Ureter (tissue), 1 donor: Measurements from ENCODE around the gene WNT10A. TPM values are rescaled to one million over a fixed set of nuclear protein-coding genes. Genes with fewer than 3 reads are reported as not detected.

Source experiments
- DNase-seq: peaks from one replicate; pipeline ENCODE4 v3.0.0-alpha.2; 2020; ENCODE audit warnings: low spot score
- total RNA-seq: library from RNA; stranded (reverse); gene quantifications from one replicate; pipeline ENCODE4 v1.2.4, GENCODE V29; 2023
- donor health status: DM: yes; HTN: yes; CAD: no.

The WNT10A gene
- total RNA-seq, 1 donor from 2014 or later: 4.0 TPM

DNA sequence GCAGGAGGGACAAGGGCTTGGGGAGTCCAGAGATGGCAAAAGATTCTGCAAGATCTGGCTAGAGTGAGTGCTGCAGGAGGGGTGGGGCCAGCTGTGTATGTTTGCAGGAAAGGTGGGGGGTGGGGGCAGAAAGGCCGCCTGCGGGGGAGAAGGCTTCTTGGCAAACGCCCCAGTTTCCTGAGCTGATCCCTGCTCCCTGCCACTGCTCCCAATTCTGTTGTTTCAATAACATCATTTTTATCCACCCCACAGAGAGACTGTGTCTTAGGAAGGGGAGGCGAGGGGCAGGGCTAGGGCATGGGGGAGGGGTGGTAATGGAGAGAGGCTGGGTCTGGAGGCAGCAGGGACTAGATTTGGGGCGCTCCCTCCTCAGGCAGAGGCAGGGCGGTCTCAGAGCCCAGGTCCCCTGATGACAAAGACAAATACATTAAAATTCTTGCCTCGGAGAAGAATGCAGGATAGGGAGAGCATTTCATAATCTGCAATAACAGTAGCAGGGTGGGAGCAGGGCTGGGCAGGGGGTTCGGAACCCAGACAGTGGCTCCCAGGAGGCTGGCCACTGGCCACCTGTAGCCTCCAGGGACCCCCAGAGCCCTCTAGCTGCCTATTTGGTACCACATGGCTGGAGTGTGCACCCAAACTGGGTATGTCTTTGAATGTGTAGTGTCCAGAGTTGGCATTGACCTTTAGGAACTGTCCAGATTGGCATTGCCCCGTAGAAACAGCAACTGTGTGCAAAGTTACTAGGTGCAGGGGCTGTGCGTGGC is 23.1 kb upstream of the WNT10A start:
- no peak for DNase-seq

DNA sequence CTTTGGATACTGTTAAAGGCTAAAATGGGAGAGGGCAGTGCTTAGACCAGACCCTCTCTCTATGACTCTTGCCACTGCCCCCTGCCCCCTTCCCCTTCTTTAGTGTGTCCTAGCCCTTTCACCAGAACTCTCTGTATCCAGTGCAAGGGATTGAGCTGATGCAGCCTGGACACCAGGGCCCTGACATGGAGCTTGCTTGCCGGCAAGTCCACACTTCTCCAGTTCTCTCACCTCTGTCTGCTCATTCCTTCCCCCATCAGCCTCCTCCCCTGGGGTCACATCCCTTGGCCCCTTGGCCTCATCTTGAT is 22.6 kb upstream of the WNT10A start:
- no peak for DNase-seq

DNA sequence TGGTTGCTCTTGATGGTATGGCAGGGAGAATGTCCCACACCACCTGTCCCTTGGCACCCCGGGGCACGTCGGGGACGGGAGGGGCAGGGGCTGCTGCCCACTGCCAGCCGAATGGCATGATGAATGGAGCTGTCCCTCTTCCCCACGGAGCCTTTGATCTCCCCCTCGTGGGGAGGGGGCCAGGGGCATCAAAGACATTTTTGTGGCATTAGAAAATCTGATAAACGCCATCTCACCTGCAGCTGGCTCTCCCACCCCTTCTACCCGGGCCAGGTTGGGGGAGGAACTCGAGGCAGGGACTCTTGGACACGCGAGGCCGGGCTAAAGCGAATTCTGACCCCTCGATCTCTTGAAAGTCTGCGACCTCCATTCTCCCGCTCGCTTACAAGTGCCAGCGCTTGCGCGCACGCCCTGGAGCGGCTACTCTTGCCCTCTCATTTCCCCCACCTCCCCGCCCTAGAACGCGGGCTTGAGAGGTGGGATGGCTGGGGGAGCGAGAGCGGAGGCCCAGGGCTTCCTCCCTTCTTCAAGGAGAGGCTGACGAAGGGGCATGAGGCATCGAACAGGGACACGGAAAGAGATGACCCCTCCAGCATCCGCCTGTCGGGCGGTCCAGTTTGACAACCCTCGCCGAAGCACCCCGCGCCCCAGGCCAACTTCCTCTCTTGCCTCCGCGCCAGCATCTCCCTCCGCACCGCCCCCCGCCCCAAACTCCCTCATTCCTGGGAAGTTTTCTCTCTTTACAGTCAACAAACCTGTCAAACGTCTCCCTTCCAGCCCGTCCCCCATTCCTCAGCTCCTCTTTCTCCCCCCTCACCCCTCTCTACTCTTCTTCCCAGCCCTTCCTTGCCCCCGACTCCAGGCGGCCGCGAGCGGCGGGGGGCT is 21.7 kb upstream of the WNT10A start:
- DNase-seq: no peak

DNA sequence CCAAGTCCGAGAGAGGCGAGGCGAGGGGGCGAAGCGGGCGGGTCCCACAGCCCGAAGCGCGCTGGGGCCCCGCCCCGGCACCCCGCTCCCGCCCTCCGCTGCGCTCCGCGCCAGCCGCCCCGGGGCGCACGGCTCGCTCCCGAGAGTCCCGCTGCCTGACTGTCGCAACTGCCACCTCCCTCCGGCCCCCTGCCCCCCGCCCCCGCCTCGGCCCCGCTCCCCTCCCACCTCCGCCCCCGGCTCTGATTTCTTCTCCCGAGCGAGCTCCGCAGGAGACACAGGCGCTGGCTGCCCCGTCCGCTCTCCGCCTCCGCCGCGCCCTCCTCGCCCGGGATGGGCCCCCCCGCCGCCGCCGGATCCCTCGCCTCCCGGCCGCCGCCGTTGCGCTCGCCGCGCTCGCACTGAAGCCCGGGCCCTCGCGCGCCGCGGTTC is 21.1 kb upstream of the WNT10A start, which contains the start of gene WNT6:
Gene WNT6, plus strand, starts transcription at position 250 of the 432 bp plus-strand sequence. CDS start 233 bp downstream, outside the sequence.
- DNase-seq: no peak

DNA sequence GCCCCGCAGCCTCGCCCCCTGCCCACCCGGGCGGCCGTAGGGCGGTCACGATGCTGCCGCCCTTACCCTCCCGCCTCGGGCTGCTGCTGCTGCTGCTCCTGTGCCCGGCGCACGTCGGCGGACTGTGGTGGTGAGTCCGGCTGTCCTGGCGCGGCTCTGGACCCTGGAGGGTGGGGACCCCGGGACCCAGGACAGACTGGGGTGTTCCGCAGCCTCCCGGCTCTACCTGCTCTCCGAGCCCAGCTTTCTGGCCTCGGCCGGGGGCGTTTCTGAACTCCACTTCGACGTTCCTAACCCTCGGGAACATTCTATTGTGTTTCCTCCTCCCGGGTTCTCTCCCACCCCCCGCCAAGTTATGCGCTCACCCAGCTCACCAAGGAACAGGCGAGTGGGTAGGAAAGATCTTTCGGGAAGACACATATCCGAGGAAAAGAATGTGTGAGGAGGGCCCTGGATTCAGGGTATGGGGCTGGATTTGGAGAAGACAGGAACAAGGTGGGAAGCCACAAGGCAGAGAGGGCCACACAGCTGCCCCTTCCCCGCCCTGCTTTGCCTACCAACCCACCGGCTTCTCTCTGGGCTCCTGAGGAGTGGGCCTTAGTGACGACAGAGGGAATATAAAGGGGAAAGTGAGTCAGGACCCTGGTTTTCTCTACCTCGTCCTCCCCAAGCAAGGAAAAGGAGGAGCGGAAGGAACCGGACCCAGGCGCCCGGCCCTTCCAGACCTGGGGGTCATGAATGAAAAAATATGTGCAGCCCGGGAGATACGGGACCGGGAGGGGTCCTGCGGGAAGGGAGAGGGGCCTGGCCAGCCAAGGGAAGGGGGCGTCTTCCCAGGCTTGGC is 20.4 kb upstream of the WNT10A start:
- no peak for DNase-seq

DNA sequence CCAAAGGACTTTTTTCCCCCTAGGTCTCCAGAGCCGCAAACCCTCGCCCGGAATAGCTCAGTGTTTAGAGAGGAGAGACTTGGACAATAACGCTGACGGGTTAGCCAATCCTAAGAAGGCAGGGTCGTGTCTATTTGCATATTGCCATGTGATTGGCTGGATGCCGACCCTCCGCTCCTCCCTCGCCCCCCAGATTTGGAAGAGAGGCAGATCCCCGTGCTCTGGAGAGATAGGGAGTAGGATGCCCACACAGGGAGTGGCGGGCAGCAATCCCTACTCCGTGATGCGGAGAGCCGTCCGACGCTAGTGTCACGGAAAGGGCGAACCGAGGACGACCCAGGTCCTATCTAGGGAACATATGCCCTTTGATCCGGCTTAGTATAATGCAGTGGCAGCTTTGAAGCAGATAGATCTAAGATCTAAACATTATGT is 19.7 kb upstream of the WNT10A start:
- DNase-seq: no peak

DNA sequence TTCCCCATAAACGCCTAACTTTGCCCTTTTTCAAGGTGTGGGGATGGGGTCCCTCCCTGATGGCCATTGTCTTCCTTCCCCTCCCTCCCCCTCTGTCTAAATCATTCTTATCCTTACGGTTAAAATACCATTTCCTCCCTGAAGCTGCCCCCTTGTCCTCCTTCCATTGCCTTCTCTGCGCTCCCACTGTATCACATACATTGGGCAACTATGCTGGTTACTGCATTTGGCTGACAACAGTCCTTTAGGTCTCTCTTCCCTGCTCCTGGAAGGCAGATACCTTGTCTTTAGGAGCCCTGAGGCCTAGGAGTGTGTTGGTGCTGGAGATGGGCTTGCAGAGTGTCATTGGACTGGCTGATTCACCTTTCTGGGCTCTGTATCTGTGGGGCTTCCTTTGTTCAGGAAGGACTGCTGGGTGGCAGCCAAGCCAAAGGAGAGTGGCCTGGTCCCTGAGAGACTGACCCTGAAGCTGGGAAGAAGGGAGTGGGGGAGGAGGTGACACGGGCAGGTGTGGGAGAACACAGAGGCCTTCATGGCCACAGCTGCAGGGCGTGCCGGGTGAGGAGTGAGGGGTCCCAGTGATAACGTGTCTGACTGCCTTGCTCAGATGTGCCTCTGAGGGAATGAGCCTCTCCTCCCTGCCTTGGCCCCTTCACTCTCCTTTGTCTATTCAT is 18.9 kb upstream of the WNT10A start:
- no peak for DNase-seq

DNA sequence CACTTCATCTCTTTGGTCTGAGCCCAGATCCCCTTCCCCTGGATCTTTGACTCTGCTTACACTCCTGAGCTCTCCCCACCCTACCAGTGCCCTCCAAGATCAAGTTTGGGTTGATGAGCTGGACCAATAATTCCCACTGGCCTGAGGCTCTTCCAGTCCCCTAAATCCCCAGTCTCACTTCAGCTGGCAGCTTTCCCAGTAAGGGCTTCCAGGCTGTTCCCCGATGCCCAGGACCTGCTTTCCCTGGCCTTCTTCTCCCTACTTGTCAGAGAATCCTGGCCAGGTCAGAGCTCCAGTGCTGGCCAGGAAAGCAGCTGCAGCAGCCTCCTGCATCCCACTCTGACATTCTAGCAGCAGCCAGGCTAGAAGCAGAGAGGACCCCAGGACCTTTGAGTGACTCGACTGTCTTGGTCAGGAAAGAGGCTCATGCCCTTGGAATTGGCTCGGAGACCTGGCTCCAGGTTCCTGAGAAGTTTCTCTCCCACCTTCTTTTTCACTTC is 17.6 kb upstream of the WNT10A start:
- no peak for DNase-seq

DNA sequence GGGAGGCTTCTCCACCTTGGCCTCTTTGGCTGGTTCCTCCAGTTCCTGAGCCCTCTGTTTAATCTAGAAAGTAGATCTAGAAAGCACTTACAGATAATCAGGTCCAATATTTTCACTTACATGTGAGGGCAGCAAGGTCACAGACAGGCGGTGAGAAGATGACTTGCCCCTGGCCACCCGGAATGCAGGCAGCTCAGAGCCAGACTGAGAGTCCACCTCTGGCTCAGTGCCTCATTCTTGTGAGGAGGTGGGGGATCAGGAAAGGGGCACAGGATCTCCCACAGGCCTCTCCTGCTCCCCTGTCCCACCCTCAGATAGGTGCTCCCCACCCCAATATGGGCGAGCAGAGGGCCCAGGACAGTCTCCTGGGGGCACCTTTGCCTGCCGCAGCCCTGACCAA is 15.3 kb upstream of the WNT10A start:
- DNase-seq: no peak

DNA sequence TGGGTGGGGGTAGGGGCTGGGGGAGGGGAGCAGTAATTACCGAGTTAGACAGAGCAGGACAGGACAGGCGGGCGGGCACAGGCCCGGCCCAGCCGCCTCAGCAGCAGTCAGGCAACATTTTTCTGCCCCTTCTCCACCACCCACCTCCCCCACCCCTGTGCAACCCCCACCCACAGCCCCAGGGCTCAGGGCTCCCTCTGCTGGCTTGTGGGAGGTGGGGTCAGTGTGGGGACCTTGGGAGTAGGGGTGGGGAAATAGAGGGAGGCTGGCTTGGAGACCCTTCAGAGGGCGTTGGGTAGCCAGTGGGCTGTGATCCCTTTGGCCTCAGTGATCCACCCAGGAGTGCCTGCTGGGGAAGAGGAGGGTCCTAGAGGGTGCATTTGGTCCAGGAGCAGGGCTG is 14.7 kb upstream of the WNT10A start:
- DNase-seq: no peak

DNA sequence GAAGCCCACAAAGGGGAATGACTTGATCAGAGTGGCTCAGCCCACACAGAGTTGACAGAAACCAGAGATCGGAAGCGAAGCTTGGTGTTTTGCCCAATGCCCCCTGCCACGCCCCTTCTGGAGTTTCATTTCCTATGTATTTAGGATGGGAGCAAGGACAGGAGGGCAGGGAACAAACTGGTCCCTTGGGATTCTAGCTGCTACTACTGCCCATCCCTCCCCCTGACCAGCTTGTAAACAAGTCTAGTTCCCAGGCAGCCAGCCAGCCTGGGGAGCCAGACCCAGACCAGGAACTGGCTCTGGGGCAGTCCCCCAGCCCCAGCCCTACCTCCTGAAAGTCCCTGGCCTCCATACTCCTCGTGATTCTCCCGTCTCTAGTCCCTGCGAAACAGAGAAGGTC is 12.8 kb upstream of the WNT10A start:
- no peak for DNase-seq

DNA sequence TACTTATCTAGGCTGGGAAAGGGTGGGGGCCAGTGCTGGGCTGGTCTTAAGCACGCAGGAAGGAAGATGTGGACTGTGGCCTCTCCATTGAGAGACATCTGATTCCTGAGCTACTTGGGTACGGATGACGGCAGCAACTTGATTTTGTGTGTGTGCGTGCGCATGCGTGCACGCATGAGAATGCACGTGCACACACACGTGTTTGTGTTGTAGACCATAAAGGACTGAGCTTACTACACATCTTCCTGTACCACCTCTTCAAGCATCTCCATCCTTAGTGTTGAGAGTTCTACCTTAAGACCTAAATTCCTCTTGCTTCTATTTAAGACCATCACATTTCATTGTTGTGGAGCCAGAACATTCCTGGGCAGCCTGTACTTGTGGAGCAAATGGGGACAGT is 11.6 kb upstream of the WNT10A start:
- no peak for DNase-seq

DNA sequence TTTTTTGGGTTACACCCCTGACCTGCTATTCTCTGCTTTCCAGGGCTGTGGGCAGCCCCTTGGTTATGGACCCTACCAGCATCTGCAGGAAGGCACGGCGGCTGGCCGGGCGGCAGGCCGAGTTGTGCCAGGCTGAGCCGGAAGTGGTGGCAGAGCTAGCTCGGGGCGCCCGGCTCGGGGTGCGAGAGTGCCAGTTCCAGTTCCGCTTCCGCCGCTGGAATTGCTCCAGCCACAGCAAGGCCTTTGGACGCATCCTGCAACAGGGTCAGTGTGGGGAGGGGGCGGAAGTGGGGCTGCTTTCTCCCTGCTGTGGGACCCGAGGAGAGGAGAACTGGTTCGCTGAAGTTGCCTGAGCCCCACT is 9.7 kb upstream of the WNT10A start:
- no peak for DNase-seq

DNA sequence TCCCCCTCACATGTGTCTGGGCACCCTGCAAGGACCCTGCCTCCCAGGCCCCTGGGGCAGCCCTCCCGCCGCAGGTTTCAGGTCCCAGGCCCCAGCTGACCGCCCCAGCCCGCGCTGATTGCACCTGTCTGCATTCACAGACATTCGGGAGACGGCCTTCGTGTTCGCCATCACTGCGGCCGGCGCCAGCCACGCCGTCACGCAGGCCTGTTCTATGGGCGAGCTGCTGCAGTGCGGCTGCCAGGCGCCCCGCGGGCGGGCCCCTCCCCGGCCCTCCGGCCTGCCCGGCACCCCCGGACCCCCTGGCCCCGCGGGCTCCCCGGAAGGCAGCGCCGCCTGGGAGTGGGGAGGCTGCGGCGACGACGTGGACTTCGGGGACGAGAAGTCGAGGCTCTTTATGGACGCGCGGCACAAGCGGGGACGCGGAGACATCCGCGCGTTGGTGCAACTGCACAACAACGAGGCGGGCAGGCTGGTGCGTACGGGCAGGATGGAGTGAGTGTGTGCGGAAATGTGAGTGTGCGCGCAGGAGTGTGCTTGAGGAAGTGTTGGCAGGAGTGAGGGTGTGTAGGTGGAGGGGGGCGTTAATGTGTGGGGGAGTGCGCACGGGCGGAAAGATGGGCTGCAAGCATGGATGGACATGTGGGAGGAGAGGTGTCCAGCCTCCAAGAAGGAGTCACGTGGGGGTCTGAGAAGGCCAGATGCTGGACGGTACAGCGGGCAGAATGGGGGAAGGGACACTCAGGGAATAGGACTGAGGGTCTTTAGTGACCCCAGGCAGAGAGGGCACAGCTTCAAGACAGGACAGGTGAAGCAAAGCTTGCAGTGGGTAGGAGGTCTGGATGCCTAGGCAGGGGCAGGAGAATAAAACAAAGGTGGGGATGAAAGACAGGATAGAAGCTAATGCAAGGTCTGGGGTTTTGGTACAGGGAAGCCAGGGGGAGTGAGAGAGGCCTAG is 9.0 kb upstream of the WNT10A start:
- no peak for DNase-seq

DNA sequence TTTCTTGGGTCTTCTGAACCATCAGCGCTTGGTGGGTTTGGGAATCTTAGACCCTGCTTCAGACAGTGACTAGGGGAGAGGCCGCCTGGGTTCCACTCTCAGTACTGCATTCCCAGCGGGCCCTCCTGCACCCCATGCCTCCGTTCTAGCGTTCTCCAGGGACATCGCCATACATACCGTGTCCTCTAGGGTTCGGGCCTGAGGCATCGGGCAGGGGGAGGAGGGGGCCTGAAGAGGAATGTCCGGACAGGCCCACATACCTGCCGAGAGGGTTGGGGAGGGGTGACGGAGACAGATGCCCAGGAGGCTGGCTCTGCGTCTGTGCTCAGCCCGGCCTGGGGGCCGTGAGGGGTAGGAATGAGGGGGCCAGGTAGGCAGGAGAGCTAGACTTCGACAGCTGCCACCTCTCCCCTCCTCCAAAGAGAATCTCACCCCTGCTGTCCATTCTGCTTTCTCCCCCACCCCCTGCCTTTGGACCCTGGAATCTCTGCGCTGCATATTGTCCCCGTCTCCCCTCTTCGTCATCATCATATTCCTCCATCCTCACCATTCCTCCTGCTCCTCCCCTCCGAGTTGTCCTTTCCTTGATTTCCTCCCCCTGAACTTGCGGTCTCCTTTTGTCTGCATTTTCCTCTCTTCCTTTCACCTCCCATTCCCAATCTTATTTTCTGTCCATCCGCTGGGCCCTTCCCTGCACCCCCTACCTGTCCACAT is 7.8 kb upstream of the WNT10A start:
- no peak for DNase-seq

DNA sequence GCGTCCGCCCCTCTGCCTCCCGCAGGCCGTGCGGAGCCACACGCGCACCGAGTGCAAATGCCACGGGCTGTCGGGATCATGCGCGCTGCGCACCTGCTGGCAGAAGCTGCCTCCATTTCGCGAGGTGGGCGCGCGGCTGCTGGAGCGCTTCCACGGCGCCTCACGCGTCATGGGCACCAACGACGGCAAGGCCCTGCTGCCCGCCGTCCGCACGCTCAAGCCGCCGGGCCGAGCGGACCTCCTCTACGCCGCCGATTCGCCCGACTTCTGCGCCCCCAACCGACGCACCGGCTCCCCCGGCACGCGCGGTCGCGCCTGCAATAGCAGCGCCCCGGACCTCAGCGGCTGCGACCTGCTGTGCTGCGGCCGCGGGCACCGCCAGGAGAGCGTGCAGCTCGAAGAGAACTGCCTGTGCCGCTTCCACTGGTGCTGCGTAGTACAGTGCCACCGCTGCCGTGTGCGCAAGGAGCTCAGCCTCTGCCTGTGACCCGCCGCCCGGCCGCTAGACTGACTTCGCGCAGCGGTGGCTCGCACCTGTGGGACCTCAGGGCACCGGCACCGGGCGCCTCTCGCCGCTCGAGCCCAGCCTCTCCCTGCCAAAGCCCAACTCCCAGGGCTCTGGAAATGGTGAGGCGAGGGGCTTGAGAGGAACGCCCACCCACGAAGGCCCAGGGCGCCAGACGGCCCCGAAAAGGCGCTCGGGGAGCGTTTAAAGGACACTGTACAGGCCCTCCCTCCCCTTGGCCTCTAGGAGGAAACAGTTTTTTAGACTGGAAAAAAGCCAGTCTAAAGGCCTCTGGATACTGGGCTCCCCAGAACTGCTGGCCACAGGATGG is 7.1 kb upstream of the WNT10A start:
- no peak for DNase-seq

DNA sequence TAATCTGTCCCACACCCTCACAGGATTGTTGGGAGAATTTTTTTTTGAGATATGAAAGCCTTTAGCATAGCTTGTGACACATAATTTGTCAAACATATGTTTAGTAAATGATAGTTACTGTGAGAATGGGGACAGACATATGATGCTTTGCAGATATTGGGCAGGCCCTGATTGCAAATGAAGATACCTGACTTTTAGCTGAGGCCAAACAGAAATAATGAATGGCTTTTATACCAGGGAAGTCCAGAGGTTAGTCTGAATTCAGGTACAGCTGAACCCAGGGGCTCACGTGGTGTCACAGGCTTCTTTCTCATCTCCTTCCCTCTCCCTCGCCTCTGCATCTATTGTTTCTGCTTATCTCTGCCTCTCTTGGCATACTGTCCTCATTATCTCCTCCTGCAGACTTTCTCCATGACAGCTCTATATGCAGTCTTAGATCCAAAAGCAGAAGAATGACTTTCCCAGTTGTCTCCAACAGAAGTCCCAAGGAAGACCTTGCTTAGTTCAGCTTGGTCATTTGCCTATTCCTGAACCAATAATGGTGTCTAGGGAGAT is 4.9 kb upstream of the WNT10A start:
- no peak for DNase-seq

DNA sequence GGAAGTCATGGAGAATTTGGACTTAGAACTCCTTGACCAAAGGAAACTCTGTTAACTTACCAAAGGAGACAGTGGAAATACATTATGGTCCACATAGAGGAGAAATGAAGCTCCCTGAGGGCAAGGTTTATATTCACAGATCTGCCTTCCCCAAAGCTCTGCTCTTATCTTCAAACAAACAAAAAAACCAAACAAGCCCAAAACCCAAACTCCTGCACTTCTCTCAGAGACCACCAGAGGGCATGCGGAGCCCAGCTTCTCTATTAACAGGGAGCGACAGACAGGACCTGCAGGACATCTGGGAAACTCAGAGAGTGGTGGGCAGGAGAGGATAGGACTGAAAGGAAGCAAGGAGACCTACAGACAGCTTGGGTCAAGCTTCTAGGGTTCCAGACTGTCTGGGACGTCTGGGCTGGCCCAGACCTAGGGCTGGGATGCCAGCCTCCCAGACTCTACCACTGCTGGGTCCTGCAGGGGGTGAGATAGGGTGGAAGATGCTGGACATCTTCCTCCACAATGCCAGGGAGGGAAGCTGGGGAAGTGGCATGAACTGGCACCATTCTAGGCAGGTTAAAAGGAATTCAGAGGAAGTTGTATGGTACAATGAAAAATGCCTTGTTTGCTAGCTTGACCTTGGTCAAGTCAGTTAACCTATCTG is 4.0 kb upstream of the WNT10A start:
- DNase-seq: no peak
